Adrenal gland (tissue), 12 donors: ENCODE results near the gene KCNJ14. TPM values are rescaled to one million over a fixed set of nuclear protein-coding genes. Genes with fewer than 3 reads are reported as not detected.

Experiments used
- DNase-seq, 7 donors: peaks; one replicate each; pipeline ENCODE4 v3.0.0-alpha.2; 2019 to 2020
- H3K27ac ChIP-seq, 5 donors: fragments of 200-600 bp; sonication (generic) in 4 of 5; 1 replicate in 3 of 5; 2 replicates in 2 of 5; pipeline versions ENCODE4 v1.5.1 to v1.8.0; 2016 to 2020; ENCODE audit warnings: mild to moderate bottlenecking in 1 of 5
- H3K27me3 ChIP-seq: fragments of 200-600 bp; 2 replicates; pipeline ENCODE4 v1.8.0; 2021
- H3K36me3 ChIP-seq, 2 donors: fragments of 200-600 bp; replicated peaks in 1 of 2; 1 replicate in 1 of 2; 2 replicates in 1 of 2; pipeline versions ENCODE4 v1.5.1 to v1.8.0; 2018 to 2022
- H3K4me1 ChIP-seq, 2 donors: fragments of 200-600 bp; replicated peaks in 1 of 2; 1 replicate in 1 of 2; 2 replicates in 1 of 2; pipeline versions ENCODE4 v1.5.1 to v1.8.0; 2018 to 2021
- H3K4me3 ChIP-seq, 4 donors: fragments of 200-600 bp; sonication (generic) in 3 of 4; one replicate each; pipeline ENCODE4 v1.5.1; 2016 to 2018
- H3K9me3 ChIP-seq, 3 donors: fragments of 200-600 bp; sonication (generic) in 1 of 3; replicated peaks in 1 of 3; 1 replicate in 2 of 3; 2 replicates in 1 of 3; pipeline versions ENCODE4 v1.5.1 to v1.8.0; 2016 to 2021
- POLR2A ChIP-seq, 2 donors: fragments of 450-650 bp; IDR thresholded peaks; one replicate each; pipeline ENCODE4 v1.6.1; 2017; ENCODE audit warnings: antibody characterized with exemption in 2 of 2, mild to moderate bottlenecking in 2 of 2, moderate library complexity in 1 of 2
- WGBS, 4 donors: extraction: QIAGEN DNeasy Blood & Tissue Kit in 2 of 4; methylation state at CpG; one replicate each; pipeline versions ENCODE4 v1.1.5 to v1.1.7; 2013 to 2017; 5-methylcytosine and 5-hydroxymethylcytosine counted together
- intact Hi-C, 2 donors: fragments of 100-400 bp; cut with DNase I; formaldehyde crosslinking; loops; one replicate each; pipeline versions ENCODE4 v1.14.1 to v1.15.0; 2022 to 2023
- polyA plus RNA-seq, 3 donors: library from polyadenylated mRNA; stranded (reverse); fragments of 200-250 nt in 2 of 3; fragments of 350-450 nt in 1 of 3; fragmentation: Illumina TruSeq in 1 of 3; extraction: RNeasy Lipid Tissue Mini Kit (QIAGEN cat#74804) in 1 of 3; gene quantifications; one replicate each; pipeline ENCODE4 v1.2.3, GENCODE V29; 2013 to 2014
- total RNA-seq, 9 donors: library from RNA; depleted of rRNA in 4 of 9; stranded (reverse); fragments of >200 nt in 4 of 9; fragments of 120-200 nt in 1 of 9; fragmentation: NEBNext Ultra II Directional in 1 of 9; extraction: Animal tissue kit (Norgen Biotek cat#: 25700) in 1 of 9; gene quantifications; one replicate each; pipeline versions ENCODE4 v1.1.0 to v1.2.4, GENCODE V29; 2013 to 2023
- TF ChIP-seq, protein P1 (sequence below), 6 experiments: fragments of 450-650 bp in 4 of 6; fragments of 200-600 bp in 2 of 6; sonication (generic) in 1 of 6; IDR thresholded peaks; 1 replicate in 5 of 6; 2 replicates in 1 of 6; pipeline versions ENCODE4 v1.5.1 to v1.8.0; 2016 to 2021; ENCODE audit warnings: antibody characterized with exemption in 6 of 6, mild to moderate bottlenecking in 2 of 6, moderate library complexity in 1 of 6
- donor health status: healthy with polysubstance abuse.
- donor health status: Bipolar disorder and iron deficiency.
- donor health status: DM: yes; HTN: yes; CAD: no.
- donor health status: DM: no; HTN: no; CAD: no.
- donor health status: DM: no; HTN: no; CAD: no.
- donor health status: DM: yes; HTN: yes; CAD: no.

KCNJ14 gene
- total and polyA plus RNA-seq, 12 donors, result 0.09 to 0.83 (median 0.42) TPM

DNA sequence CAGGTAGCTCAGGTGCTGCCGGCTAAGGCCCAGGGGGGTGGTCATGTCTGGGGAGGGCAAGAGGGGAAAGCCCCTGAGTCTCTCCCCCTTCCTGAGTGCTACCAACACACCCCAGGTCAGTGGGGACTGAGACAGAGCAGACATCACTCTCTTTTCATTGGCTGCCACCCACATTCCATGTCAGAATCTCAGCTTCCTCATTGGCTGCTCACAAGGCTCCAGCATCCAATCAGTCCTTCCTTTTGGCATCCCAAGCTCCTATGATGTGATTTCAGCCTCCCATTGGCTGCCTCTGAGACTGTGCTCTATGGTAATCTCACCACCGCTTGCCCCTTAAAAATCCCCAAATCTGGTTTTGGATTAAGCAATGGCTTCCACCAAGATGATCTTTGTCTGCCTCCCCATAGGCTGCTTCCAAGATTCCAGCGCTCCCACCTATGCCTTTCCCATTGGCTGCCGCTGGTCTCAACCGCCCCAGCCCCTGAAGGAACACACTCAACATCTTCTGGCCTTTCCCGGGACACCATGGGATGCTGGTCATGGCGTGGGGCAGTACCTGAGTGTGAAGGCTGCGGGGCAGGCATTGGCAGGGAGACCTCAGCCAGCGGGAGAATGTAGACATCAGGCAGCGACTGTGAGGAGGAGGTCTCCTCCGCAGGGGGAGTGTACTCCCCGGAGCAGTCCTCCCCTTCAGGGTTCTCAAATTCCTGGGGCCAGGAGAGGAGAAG, 54.3 kb downstream of the KCNJ14 start:
- WGBS, 4 donors, result 74 to 80% (median 78%) methylated on average over 9 to 12 of the region's 12 CpGs
- Histone ChIP-seq H3K9me3 (no peaks in the 10 kb centered on the region), H3K27ac (no peak overlapping the region)

GRCh38 chr19:48510421-48511268, 55.3 kb downstream of the KCNJ14 start:
- H3K36me3 ChIP-seq, result no peaks in the 10 kb centered on the region
- peak overlapping the region in 1 of 5 donors; percentile 38 for H3K27ac ChIP-seq
- TF ChIP-seq, protein P1, sequence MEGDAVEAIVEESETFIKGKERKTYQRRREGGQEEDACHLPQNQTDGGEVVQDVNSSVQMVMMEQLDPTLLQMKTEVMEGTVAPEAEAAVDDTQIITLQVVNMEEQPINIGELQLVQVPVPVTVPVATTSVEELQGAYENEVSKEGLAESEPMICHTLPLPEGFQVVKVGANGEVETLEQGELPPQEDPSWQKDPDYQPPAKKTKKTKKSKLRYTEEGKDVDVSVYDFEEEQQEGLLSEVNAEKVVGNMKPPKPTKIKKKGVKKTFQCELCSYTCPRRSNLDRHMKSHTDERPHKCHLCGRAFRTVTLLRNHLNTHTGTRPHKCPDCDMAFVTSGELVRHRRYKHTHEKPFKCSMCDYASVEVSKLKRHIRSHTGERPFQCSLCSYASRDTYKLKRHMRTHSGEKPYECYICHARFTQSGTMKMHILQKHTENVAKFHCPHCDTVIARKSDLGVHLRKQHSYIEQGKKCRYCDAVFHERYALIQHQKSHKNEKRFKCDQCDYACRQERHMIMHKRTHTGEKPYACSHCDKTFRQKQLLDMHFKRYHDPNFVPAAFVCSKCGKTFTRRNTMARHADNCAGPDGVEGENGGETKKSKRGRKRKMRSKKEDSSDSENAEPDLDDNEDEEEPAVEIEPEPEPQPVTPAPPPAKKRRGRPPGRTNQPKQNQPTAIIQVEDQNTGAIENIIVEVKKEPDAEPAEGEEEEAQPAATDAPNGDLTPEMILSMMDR (IDR thresholded peaks at IDR 0.05), result no peak
- no peak for TF ChIP-seq POLR2A (IDR thresholded peaks at IDR 0.05)
- intact Hi-C loops, result no loop called here
- peak; percentile 47 to 85 (median 73) for DNase-seq
- 7 to 24% (median 10%) methylated on average over 11 to 24 of the region's 24 CpGs for WGBS, 4 donors
- no peaks in the 10 kb centered on the region for H3K9me3 ChIP-seq
- H3K4me1 ChIP-seq, result peaks cover 0 to 8% of the 10 kb centered on the region in 2 donors
- peaks cover 22% of the 10 kb centered on the region for H3K27me3 ChIP-seq
- no peak overlapping the region for H3K4me3 ChIP-seq

More for the DNA sequence above, 54.3 kb downstream of the KCNJ14 start:
- peaks cover 22% of the 10 kb centered on the region for H3K27me3 ChIP-seq
- intact Hi-C loops, result loop anchor here (5.0 kb wide), 2 partner anchors 73 to 78 kb away; no protein-coding TSS in a partner anchor
- no peak for DNase-seq
- no peak overlapping the region for H3K4me3 ChIP-seq
- H3K36me3 ChIP-seq, result no peaks in the 10 kb centered on the region
- TF ChIP-seq, protein P1 (IDR thresholded peaks at IDR 0.05), result no peak
- no peak for TF ChIP-seq POLR2A (IDR thresholded peaks at IDR 0.05)
- H3K4me1 ChIP-seq, result peaks cover 0 to 8% of the 10 kb centered on the region in 2 donors

DNA sequence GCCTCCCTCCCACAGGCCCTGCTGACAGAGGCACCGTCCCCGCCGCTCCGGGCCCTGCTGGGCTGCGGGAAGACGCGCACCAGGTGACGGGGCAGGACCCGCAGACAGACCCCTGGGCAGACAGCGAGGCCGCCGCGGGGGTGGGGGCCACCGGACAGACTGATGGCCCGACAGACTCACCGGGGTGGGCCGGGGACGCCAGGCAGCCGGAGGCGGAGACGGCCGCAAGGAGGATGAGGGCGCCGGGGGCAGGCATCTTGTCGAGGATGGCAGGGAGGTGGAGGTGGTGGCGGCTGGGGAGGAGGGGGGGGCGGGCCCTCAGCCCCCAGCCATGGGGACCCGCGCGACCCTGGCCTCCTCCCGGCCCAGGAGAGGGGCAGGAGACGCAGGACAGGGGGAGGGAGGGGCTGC, 56.0 kb downstream of the KCNJ14 start:
- Histone ChIP-seq H3K9me3 (no peaks in the 10 kb centered on the region), H3K27me3 (peaks cover 22% of the 10 kb centered on the region), H3K4me3 (no peak overlapping the region), H3K27ac (peak overlapping the region in 1 of 5 donors; percentile 38), H3K4me1 (peaks cover 0 to 8% of the 10 kb centered on the region in 2 donors), H3K36me3 (no peaks in the 10 kb centered on the region)
- WGBS, 4 donors, result 2 to 4% methylated on average over 26 to 30 of the region's 32 CpGs; no CpG with 5 or more reads in 2 of the 4 donors
- TF ChIP-seq POLR2A (IDR thresholded peaks at IDR 0.05), result no peak
- TF ChIP-seq, protein P1 (IDR thresholded peaks at IDR 0.05), result no peak
- peak in 1 of 7 donors; percentile 7 for DNase-seq
- intact Hi-C loops, result no loop called here
